Small intestine (tissue), 7 donors: ENCODE data around the gene ADPGK. TPM values are rescaled to one million over a fixed set of nuclear protein-coding genes. Genes with fewer than 3 reads are reported as not detected.

Source experiments
- DNase-seq, 2 donors: peaks; one replicate each; pipeline versions ENCODE4 v3.0.0 to v3.0.0-alpha.2; 2013
- FAIRE-seq: peaks from 2 replicates; lab custom pipeline; 2012; peaks lifted over from hg19 to GRCh38; lab: Jason Lieb, UNC
- H3K27ac ChIP-seq, 3 donors: one replicate each; pipeline ENCODE4 v1.5.1; 2013; ENCODE audit warnings: low read length in 2 of 3, mild to moderate bottlenecking in 2 of 3, control low read depth in 1 of 3, inconsistent platforms in 1 of 3, low read depth in 1 of 3, moderate library complexity in 1 of 3
- H3K27me3 ChIP-seq, 3 donors: one replicate each; pipeline ENCODE4 v1.6.1; 2013; ENCODE audit warnings: low read length in 3 of 3, inconsistent platforms in 1 of 3; ENCODE audit not compliant: control insufficient read depth in 3 of 3, insufficient read depth in 3 of 3
- H3K36me3 ChIP-seq, 3 donors: one replicate each; pipeline ENCODE4 v1.6.1; 2013; ENCODE audit warnings: low read length in 3 of 3, inconsistent platforms in 1 of 3, low read depth in 1 of 3, mild to moderate bottlenecking in 1 of 3, moderate library complexity in 1 of 3; ENCODE audit not compliant: control insufficient read depth in 3 of 3, insufficient read depth in 2 of 3
- H3K4me1 ChIP-seq, 3 donors: one replicate each; pipeline ENCODE4 v1.6.1; 2013; ENCODE audit warnings: low read length in 2 of 3, inconsistent platforms in 1 of 3, low read depth in 1 of 3, mild to moderate bottlenecking in 1 of 3, moderate library complexity in 1 of 3; ENCODE audit not compliant: control insufficient read depth in 3 of 3, insufficient read depth in 2 of 3
- H3K4me3 ChIP-seq, 3 donors: one replicate each; pipeline ENCODE4 v1.5.1; 2013; ENCODE audit warnings: low read length in 3 of 3, control low read depth in 1 of 3, inconsistent platforms in 1 of 3, low read depth in 1 of 3, mild to moderate bottlenecking in 1 of 3, moderate library complexity in 1 of 3
- H3K9me3 ChIP-seq, 2 donors: one replicate each; pipeline ENCODE4 v1.6.1; 2013; ENCODE audit warnings: low read depth in 1 of 2, low read length in 1 of 2; ENCODE audit not compliant: control insufficient read depth in 2 of 2, insufficient read depth in 1 of 2
- WGBS, 3 donors: extraction: QIAGEN DNeasy Blood & Tissue Kit; methylation state at CpG; one replicate each; pipeline ENCODE4 v1.1.7; 2013; 5-methylcytosine and 5-hydroxymethylcytosine counted together
- polyA plus RNA-seq, 4 donors: library from polyadenylated mRNA; stranded (reverse) in 3 of 4; unstranded in 1 of 4; fragments of 200-250 nt in 3 of 4; fragments of 120-200 nt in 1 of 4; gene quantifications; one replicate each; pipeline versions ENCODE4 v1.2.1 to v1.2.3, GENCODE V29; 2013
- donor health status: healthy with polysubstance abuse.
- donor health status: control.
- donor health status: control.
- donor health status: Bipolar disorder and iron deficiency.
- donor health status: healthy.

Gene ADPGK
- polyA plus RNA-seq, 4 donors, result 18.1 to 48.0 (median 26.2) TPM

DNA sequence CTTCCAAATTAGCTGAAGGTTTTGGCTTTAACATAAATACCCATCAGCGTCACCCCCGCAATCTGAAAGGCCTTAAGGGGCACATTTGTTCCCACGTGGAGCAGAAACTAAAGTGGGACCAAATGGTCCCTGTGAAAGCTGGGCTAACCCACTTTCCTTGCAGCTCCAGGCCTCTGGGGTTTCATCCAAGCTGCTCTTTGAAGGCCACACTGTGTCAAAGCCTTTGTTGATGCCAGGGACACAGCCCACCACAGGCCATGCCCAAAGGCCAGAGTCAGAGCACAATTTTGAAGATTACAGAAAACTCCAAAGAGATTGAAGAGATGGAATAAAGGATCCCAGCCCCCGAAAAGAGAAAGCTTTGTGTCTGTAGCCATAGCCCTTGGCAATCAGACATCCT, 2.7 kb upstream of the ADPGK start:
- Histone ChIP-seq H3K4me3 (no peak overlapping the region), H3K36me3 (no peaks in the 10 kb centered on the region), H3K9me3 (no peaks in the 10 kb centered on the region), H3K27me3 (no peaks in the 10 kb centered on the region), H3K4me1 (peaks cover 6 to 18% (median 12%) of the 10 kb centered on the region in 3 donors), H3K27ac (peak overlapping the region in 1 of 3 donors; percentile 1)
- no peak for DNase-seq
- no peak for FAIRE-seq
- WGBS, 3 donors, result 92 to 98% (median 97%) methylated on average over 4 of the region's 4 CpGs

DNA sequence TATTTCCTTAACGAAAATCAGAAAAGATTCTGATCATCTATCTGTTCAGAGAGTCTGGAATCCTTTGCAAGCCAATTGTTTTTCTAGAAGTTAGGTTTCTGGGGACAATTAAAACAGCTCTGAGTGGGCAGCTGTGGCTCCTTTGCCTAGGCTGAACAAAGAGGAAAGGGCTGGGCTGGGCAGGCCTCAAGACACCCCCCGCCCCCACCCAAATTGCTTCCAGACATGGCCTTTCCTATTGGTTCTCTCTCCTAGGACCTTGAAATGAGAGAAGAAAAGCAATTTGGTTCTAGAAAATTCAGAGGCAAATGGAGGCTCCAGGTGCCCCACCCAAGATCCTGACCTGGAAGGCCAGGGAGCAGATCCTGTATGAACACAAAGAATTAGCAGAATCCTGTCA, 2.3 kb upstream of the ADPGK start:
- H3K27ac ChIP-seq, result no peak overlapping the region
- 79 to 97% (median 88%) methylated on average over 2 of the region's 2 CpGs for WGBS, 3 donors
- H3K9me3 ChIP-seq, result no peaks in the 10 kb centered on the region

DNA sequence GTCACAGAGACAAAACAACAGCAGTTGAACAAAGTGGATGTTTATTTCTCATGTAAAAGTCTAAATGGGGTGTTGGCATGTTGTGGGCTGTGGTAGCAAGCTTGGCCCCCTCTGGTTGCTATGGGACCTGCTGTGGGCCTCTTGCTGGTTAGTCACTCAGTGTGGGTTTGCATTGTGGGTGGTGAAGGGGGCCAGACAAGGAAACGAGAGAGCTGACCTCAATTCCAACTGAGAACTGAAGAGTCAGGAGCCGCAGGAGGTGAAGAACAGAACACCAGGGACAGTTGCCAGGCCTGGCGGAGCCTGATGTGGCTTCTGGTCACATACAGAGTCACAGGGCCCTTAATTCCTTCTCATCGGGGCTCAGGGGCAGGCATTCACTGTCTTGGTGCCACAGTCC, 1.9 kb upstream of the ADPGK start:
- 67 to 84% (median 74%) methylated on average over 4 of the region's 4 CpGs for WGBS, 3 donors
- Histone ChIP-seq H3K27ac (no peak overlapping the region), H3K36me3 (peaks cover 0 to 2% (median 0%) of the 10 kb centered on the region in 3 donors), H3K27me3 (no peaks in the 10 kb centered on the region), H3K9me3 (no peaks in the 10 kb centered on the region), H3K4me3 (no peak overlapping the region), H3K4me1 (peaks cover 8 to 18% (median 12%) of the 10 kb centered on the region in 3 donors)
- no peak for DNase-seq
- FAIRE-seq, result no peak

More for the DNA sequence above, 2.3 kb upstream of the ADPGK start:
- no peak for FAIRE-seq
- no peaks in the 10 kb centered on the region for H3K36me3 ChIP-seq
- no peaks in the 10 kb centered on the region for H3K27me3 ChIP-seq
- DNase-seq, result no peak
- peaks cover 8 to 18% (median 12%) of the 10 kb centered on the region in 3 donors for H3K4me1 ChIP-seq
- H3K4me3 ChIP-seq, result no peak overlapping the region

DNA sequence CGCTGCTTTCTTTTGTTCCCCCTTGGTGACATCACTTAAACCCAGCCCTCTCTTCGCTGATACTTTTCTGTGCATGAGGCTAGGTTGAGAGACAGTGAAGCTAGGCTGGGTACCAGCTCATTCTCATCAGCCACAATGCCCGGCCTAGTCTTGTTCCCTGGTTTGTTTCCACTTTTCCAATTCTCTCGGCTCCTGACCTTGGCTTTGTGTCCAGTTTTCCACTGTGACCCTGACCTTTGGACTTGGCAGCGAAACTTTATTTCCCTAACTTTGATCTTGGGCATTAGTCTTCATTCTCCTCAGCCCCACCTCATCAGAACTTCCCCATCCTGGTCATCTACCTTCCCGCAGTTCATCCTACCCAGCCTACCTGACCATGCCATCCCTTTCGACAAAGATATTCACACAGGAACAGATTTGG, 908 bp upstream of the ADPGK start:
- 25 to 36% (median 32%) methylated on average over 7 of the region's 7 CpGs for WGBS, 3 donors
- no peak for DNase-seq
- no peak for FAIRE-seq

DNA sequence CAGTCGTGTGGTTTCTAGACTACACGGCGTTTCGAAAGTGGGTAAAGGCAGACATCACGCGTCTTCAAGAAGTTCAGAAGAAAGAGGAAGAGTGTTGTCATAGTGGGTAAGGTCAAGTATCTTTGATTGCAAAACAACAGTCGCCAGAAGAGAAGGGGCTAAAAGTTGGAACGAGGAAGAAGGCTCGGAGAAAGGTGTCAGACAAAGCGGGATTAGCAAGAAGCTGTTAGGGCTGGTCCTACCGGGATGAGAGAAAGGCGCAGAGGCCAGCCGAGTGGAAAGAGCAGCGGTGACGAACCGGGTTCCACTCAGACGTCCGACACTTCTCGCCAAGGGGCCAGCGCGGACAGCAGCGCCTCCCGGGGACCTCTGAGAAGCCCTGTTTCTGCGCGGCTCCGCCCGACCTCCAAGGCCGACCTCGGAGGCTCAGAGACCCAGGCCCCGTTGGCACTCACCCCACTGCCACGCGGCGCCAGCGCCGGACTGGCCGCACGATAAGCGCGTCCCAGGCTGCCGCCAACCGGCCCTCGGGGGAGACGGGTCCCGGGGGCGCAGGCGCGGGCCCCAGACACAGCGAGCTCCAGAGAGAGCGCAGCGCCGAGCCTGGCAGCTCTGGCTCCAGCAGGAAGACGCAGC, 436 bp downstream of the ADPGK start:
- DNase-seq (peak; percentile 41 to 70), FAIRE-seq (no peak)
- Histone ChIP-seq H3K27ac (peak overlapping the region; percentile 83 to 94 (median 89)), H3K27me3 (no peaks in the 10 kb centered on the region), H3K4me3 (peak overlapping the region; percentile 82 to 91 (median 84)), H3K9me3 (no peaks in the 10 kb centered on the region), H3K36me3 (peaks cover 0 to 2% (median 0%) of the 10 kb centered on the region in 3 donors), H3K4me1 (peaks cover 8 to 18% (median 12%) of the 10 kb centered on the region in 3 donors)
- WGBS, 3 donors, result 0% methylated on average over 45 to 52 of the region's 52 CpGs

More for the DNA sequence above, 908 bp upstream of the ADPGK start:
- Histone ChIP-seq H3K27ac (peak overlapping the region; percentile 83 to 94 (median 89)), H3K27me3 (no peaks in the 10 kb centered on the region), H3K36me3 (peaks cover 0 to 2% (median 0%) of the 10 kb centered on the region in 3 donors), H3K9me3 (no peaks in the 10 kb centered on the region), H3K4me1 (peaks cover 8 to 18% (median 12%) of the 10 kb centered on the region in 3 donors), H3K4me3 (peak overlapping the region; percentile 82 to 91 (median 84))

DNA sequence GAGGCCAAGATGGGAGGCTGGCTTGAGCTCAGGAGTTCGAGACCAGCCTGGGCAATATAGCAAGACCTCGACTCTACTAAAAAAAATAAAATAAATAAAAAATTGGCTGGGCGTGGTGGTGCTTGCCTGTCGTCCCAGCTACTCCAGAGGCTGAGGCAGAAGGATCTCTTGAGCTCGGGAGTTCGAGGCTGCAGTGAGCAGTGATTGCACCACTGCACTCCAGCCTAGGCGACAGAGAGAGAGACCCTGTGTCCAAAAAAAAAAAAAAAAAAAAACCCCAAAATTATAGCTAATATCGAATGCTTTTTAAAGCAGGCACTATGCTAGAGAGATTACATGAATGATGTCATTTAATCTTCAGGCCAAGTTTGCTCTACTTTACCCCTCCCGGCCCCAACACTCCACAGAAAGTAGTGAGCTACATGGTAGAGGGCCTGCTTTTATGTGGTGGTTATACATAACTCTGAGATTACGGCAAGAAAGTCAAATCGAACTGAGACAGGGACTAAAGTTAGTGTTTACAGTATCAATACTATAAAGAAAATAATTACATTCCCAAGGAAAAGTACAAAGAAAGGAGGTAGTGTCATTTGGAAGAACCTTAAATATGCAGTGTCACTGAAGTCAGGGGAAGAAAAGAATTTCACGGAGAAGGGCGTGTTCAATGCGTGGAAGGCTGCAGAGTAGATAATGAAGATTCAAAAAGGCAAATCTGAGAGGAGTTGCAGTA, 1.1 kb downstream of the ADPGK start:
- Histone ChIP-seq H3K9me3 (no peaks in the 10 kb centered on the region), H3K4me3 (peak overlapping the region; percentile 82 to 91 (median 84)), H3K36me3 (peaks cover 0 to 5% (median 0%) of the 10 kb centered on the region in 3 donors), H3K27me3 (no peaks in the 10 kb centered on the region), H3K27ac (peak overlapping the region in 2 of 3 donors; percentile 89 to 94), H3K4me1 (peaks cover 8 to 18% (median 12%) of the 10 kb centered on the region in 3 donors)
- DNase-seq (no peak), FAIRE-seq (no peak)
- WGBS, 3 donors, result 22 to 38% (median 28%) methylated on average over 14 of the region's 14 CpGs

DNA sequence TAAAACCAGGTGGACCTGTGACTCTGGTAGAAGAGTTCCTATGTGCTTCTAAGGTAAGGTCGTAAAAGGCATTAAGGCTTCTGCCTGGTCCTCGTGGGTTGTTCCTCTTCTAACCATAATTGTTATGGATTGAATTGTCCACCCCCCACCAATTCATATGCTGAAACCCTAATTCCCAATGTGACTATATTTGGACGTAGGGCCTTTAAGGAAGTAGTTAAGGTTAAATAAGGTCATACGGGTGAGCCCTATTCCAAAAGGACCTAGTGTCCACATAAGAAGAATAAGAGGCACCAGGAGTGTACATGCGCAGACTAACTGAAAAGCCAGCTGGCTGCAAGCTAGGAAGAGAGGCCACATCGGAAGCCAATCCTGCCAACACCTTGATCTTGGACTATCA, 1.9 kb downstream of the ADPGK start:
- Histone ChIP-seq H3K4me1 (peaks cover 8 to 18% (median 12%) of the 10 kb centered on the region in 3 donors), H3K27me3 (no peaks in the 10 kb centered on the region), H3K4me3 (no peak overlapping the region), H3K36me3 (peaks cover 0 to 8% (median 0%) of the 10 kb centered on the region in 3 donors), H3K27ac (no peak overlapping the region), H3K9me3 (no peaks in the 10 kb centered on the region)
- FAIRE-seq, result no peak
- no peak for DNase-seq
- 77 to 82% (median 80%) methylated on average over 6 of the region's 6 CpGs for WGBS, 3 donors

DNA sequence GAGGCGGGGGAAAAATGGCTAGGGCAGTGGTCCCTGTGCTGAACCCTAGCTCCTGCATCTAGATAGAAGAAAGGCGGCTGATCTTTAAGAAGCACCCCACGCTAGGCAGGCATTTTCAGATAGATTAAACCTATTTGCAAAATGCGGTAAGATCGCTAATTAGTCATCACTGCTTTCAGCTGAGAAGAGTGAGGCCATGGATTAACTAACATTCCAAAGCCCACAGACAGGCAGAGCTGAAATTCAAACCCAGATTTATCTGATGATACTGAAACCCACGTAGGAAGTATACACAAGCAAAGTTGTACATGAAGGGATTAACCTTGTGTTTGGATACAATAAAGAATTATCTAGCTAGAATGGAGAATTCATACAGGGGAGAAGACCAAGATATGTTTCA, 4.8 kb downstream of the ADPGK start:
- DNase-seq (no peak), FAIRE-seq (no peak)
- H3K36me3 ChIP-seq, result peaks cover 3 to 18% (median 4%) of the 10 kb centered on the region in 3 donors
- peaks cover 8 to 11% (median 9%) of the 10 kb centered on the region in 3 donors for H3K4me1 ChIP-seq
- H3K27ac ChIP-seq, result no peak overlapping the region
- H3K9me3 ChIP-seq, result no peaks in the 10 kb centered on the region
- H3K4me3 ChIP-seq, result no peak overlapping the region
- H3K27me3 ChIP-seq, result no peaks in the 10 kb centered on the region
- 75 to 85% (median 81%) methylated on average over 6 of the region's 6 CpGs for WGBS, 3 donors
